Suppressor macrophage treated with lipopolysaccharide for 1 hour (primary cell): ENCODE measurements around the gene GPD1.
A peak's percentile ranks its signal among the peaks of the same experiment; 100 is the strongest.

Source experiments
- DNase-seq, 3 donors: peaks; one replicate each; pipeline ENCODE4 v3.0.0-alpha.2; 2020 to 2022

The GPD1 gene

GRCh38 chr12:50103767-50104321, at the start of gene GPD1:
TSS of gene GPD1 (plus strand) at chr12:50104008. CDS start at chr12:50104051, 43 bp downstream.
- peak; percentile 33 to 57 (median 51) for DNase-seq

DNA sequence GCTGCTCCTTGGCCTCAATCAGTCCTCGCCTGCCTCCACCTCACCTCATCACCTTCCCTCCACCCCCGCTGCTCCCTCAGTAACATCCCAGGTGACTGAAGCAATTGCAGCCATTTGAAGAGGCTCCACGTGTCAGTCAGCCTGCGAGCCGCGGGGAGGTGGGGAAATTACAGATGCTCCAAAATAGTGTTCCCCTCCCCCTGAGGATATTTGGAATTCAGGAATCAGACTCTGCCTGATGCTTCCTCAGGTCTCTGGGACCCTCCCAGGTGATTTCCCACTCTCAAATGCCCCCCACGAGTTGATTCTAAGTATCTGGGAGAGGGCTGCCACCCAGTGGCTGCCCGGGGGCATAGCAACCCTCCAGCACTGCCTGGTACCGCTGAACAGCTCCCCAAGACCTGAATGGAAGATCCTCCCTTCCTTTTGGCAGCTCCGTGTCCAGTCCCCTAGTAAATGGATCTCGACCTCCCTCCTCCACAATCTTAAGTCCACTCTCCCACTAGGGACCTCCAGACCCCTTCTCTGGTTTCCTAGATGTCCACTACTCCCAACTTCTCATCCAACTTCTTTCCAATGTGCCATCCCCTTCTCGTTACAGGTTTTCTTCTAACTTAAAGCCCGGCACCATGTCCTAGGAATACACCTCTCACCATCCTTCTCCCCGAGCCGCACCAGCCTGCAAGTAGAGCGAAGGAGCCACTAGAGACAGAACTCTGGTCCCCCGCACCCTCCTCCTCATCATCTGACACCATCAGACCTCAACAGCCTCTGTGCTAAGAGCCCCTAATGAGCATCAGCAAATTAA, 47.8 kb upstream of the GPD1 start:
- DNase-seq, result peak; percentile 50 to 80 (median 72)

GRCh38 chr12:50056639-50056976, 47.2 kb upstream of the GPD1 start:
- no peak for DNase-seq

DNA sequence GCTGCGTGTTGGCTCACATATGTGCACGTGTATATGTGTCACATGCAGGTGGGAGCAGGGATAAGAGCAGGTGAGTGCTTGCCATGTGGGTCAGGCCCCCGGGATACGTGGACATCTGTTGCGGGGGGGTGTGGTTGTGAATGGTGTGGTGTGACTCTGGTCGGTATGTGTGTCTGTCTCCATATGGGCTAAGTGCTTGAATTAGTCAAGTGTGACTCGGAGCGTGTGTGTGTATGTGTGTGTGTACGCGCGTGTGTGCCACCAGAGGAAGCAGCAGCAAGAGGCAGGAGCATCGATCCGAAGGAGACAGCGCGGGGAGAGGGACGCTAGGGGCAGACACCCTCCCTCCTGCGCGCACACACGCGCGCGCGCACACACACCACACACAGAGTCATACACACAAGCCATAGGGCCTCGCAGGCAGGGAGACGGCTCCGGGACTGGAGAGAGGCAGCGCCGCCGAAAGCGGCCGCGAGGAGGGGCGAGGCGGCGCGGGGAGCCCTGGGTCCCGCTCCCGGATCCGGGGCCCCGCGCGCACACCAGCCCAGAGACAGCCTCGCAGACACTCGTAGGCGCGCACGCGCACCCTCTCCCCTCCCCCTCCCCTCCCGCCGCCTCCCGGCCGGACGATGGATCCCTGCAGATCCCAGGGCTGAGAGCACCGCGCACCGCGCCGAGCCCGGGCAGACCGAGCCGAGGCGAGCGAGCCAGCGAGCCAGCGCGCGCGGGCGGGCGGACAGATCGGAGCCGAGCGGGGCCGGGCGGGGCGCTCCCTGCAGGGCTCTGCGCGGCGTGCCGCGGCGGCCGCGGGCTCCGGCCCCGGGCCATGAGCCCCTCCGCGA, 46.6 kb upstream of the GPD1 start, which contains the start of gene ASIC1:
Gene ASIC1, plus strand, starts transcription at position 597 of the 842 bp plus-strand sequence. CDS start 1,171 bp downstream, outside the sequence.
- peak; percentile 53 to 85 (median 60) for DNase-seq

- peak in 2 of 3 donors; percentile 51 to 55 for DNase-seq
These were observed 45.7 kb upstream of the GPD1 start for GRCh38 chr12:50057896-50058670.

GRCh38 chr12:50058743-50059312, 45.0 kb upstream of the GPD1 start:
- no peak for DNase-seq

DNA sequence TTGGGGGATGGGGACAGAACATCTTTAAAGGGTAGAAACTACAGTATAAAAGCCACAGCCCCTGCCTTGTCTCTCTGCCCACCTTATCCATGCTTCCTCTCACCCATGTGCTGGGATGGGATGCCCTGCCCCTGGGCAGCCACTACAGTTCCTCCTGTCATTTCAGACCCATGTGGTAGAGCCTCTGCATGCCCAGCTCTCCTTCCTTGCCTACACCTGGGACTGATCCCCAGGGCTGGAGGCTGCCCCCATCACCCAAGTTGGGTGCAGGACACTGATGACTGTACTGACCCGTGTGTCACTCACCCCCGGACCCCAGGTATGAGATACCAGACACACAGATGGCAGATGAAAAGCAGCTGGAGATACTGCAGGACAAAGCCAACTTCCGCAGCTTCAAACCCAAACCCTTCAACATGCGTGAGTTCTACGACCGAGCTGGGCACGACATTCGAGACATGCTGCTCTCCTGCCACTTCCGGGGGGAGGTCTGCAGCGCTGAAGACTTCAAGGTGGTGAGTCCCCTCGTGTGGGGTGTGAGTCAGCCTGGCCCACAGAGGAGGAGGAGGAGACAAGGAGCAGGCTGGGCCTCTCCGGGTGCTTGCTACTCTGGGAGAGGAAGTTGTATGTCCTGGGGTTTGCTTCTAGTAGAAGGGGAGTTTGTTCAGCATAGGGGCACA, 44.2 kb upstream of the GPD1 start:
- DNase-seq, result peak; percentile 75 to 85 (median 76)

DNA sequence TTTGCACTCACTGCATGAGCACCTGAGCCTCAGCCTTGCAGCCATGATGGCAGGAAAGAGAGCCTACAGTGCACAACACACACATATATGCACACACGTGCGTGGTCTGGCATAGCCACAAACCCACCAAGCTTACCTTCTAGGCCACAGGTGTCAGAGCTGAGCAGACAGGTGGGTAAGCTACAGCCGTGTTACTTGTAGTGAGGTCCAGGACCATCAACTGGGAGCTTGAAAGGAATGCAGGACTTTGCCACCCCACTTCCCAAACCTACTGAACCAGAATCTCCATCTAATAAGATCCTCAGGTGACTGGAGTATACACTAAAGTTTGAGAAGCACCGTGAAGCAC, 43.7 kb upstream of the GPD1 start:
- no peak for DNase-seq

- peak; percentile 55 to 59 (median 59) for DNase-seq
These were observed 42.6 kb upstream of the GPD1 start for GRCh38 chr12:50061171-50061570.

- no peak for DNase-seq
These were observed 41.7 kb upstream of the GPD1 start for GRCh38 chr12:50061946-50062686.

DNA sequence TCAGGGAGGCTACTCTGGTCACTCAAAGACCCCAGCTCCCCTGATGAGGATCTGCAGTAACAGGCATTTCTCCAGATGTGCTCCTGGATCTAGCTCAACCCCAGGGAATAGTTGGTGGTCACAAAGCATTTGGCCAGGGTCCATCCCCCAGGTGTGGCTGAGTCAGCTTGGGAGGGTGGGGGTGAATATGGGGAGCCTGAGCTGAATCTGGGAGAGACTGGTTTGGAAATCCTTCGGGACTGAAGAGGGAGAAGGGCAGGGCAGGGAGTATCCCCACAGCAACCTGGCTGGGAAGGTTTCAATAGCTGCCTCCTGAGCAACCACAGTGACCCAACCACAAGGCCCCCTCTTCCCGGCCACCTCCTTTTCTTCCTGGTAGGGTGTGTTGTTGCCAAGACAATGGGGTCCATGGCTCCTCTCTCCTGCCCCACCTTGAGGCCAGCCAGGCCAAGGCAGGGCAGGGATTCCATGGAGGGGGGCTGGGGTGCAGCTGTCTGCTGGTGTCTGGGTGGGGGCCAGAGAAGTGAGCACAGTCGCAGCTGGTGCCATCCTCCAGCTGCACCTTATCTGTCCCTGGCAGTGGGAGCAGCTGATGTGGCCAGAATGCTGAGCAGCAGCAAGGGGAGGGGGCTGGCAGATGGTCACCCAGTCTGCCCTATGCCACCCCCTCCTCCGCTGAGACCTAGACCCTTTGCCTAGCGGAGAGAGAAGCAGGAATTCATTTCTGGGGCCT, 40.9 kb upstream of the GPD1 start:
- DNase-seq, result no peak

- DNase-seq, result no peak
These were observed 38.0 kb upstream of the GPD1 start for GRCh38 chr12:50065726-50066310.

DNA sequence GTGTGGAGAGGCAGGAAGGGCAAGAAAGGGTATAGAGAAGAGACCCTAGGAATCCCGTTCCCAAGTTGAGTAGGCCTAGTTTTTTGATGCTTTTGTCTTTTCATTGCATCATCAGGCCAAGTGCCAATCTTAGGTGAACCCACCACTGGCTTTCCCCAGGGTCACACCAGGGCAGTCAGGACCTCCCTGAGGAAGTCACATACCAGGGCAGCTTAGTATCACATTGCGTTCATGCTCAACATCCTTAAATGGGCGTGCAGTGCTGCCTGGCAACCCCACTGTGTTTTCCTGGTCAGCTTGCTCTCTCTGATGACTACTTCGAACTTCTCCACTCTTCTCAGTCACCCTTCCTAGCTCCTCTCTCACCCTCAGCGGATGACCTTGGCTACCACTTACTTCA, 37.4 kb upstream of the GPD1 start:
- DNase-seq, result peak; percentile 76 to 89 (median 80)

DNA sequence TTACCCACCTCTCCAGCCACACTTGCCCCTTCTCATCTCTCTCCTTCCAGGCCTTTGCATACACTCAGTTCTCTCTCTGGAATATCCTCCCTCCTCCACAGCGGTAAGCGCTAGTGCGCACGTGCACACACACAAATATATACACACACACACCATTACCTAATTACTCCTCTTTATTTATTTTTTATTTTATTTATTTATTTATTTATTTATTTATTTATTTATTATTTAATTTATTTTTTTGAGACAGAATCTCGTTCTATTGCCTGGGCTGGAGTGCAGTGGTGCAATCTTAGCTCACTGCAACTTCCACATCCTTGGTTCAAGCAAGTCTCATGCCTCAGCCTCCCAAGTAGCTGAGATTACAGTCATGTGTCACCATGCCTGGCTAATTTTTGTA, 34.7 kb upstream of the GPD1 start:
- no peak for DNase-seq

GRCh38 chr12:50069539-50069938, 34.3 kb upstream of the GPD1 start:
- DNase-seq, result peak; percentile 52 to 61 (median 60)

DNA sequence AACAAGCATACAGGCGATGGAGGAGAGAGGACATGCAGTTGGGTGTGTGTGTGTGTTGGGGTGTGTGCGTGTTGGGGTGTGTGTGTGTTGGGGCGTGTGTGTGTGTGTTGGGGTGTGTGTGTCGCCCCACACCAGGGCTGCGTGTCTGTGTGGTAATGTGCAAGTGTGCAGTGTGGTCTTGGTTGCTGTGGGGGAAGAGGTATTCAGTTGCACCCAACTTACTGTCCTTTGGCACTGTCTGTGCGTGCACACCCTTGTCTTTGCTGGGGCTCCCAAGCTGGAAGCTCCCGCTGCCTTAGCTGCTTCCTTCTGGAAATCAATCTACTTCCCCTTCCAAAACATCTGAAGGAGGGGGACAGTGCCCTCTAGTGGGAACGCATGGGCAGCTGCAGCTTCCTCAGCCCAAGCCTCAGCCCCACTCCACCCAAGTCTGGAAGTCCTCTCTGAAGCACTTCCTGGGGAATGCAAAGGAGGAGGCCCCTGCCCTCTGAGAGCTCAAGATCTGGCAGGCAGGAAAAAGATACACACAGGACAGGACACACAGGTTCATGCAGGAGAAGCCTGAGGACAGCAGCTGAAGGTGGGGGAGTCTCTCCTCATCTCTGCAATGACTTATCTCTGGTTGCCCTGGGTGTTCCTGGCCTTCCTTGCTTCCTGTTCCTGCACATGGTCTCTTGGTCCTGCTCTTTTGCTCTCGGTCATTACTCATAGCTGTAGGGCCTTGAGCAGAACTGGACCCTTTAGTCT, 33.3 kb upstream of the GPD1 start:
- DNase-seq, result peak; percentile 84 to 92 (median 91)

GRCh38 chr12:50072198-50072907, 31.5 kb upstream of the GPD1 start:
- DNase-seq, result no peak

DNA sequence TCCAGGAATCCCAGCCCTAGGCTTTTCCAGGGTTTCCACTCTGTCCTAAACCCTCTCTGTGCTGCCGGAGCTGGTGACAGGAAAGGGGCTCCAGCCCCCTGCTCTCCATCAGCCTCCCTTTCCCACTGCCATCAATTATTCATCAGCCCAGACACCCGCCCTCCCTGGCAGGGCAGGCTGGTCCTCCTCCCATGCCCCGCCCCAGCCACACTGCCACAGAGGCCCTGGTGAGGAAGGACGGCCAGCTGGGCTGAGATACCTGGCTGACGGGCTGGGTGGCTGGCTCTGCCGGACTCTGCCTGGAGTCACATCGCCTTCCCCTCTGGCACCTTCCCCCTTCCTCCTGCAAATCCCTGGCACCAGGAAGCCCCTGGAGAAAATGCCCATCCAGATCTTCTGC, 30.6 kb upstream of the GPD1 start:
- no peak for DNase-seq

DNA sequence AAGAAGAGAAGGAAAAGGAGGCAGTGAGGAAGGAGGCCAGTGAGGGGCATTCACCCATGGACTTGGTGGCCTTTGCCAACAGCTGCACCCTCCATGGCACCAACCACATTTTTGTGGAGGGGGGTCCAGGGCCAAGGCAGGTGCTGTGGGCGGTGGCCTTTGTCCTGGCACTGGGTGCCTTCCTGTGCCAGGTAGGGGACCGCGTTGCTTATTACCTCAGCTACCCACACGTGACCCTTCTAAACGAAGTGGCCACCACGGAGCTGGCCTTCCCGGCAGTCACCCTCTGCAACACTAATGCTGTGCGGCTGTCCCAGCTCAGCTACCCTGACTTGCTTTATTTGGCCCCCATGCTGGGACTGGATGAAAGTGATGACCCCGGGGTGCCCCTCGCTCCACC, 30.1 kb upstream of the GPD1 start:
- no peak for DNase-seq
